Measurements from ENCODE around the gene BMPR2. TPM values are rescaled to one million over a fixed set of nuclear protein-coding genes. Genes with fewer than 3 reads are reported as not detected.

Gene BMPR2
- polyA plus RNA-seq, 1 of the 3 experiments (the other 2 are of a cell fraction): 10.2 TPM

GRCh38 chr2:202512176-202512575 lies 136.0 kb downstream of the BMPR2 start (continued):
- TF ChIP-seq NFIC (IDR thresholded peaks at IDR 0.05; ENCODE audit: borderline replicate concordance) (no peak), GABPA (IDR thresholded peaks at IDR 0.05; ENCODE audit: low read depth) (no peak), POLR2AphosphoS5 (IDR thresholded peaks at IDR 0.05; ENCODE audit: low read depth, low read length) (no peak), NRF1 (IDR thresholded peaks at IDR 0.05; ENCODE audit: low read depth, low read length) (no peak)

- no peak overlapping the region for H3K9ac ChIP-seq
- peaks cover 52% of the 10 kb centered on the region; the same call in 1 of the 2 replicates for H3K79me2 ChIP-seq (ENCODE audit: insufficient read depth)
- no peak overlapping the region for H3K4me2 ChIP-seq
- ChIA-PET CTCF (no interaction called here), POLR2A (no interaction called here)
- TF ChIP-seq RXRA (IDR thresholded peaks at IDR 0.05; ENCODE audit: borderline replicate concordance, low read depth) (no peak), GABPA (IDR thresholded peaks at IDR 0.05; ENCODE audit: low read depth) (no peak), CHD2 (IDR thresholded peaks at IDR 0.05; ENCODE audit: low read length, partially characterized antibody) (no peak), FOXJ3 (CRISPR knock-in tag; IDR thresholded peaks at IDR 0.05) (no peak), TEAD4 (IDR thresholded peaks at IDR 0.05; ENCODE audit: borderline replicate concordance, insufficient read depth) (no peak), RAD21 (IDR thresholded peaks at IDR 0.05; ENCODE audit: low read length) (no peak), USF1 (IDR thresholded peaks at IDR 0.05; ENCODE audit: borderline replicate concordance, low read depth) (no peak), CTCF (IDR thresholded peaks at IDR 0.05) (no peak), MAX (IDR thresholded peaks at IDR 0.05; ENCODE audit: low read depth) (no peak)
- H3K27me3 ChIP-seq (ENCODE audit: insufficient read depth): no peaks in the 10 kb centered on the region
- no peak overlapping the region for H3K27ac ChIP-seq (ENCODE audit: low read depth in 2 of 2, low read length in 1 of 2)
- no peak overlapping the region for H3K4me3 ChIP-seq (ENCODE audit: low read depth in 2 of 2, low read length in 1 of 2)
- 96% methylated on average over 3 of the region's 3 CpGs for WGBS (ENCODE audit: low lambda C conversion rate)
- no peaks in the 10 kb centered on the region for H3F3A ChIP-seq (replicated peaks; ENCODE audit: insufficient read depth)
- no peak overlapping the region for H2AFZ ChIP-seq (ENCODE audit: low read depth)
- no peaks in the 10 kb centered on the region for H3K9me2 ChIP-seq
- H3K9me3 ChIP-seq: no peaks in the 10 kb centered on the region
- H4K20me1 ChIP-seq (ENCODE audit: insufficient read depth): no peaks in the 10 kb centered on the region
- no peak for DNase-seq
- peaks cover 20 to 53% of the 10 kb centered on the region in 2 experiments for H3K36me3 ChIP-seq (replicated peaks in 1 of 2; ENCODE audit: control insufficient read depth in 1 of 2, insufficient read depth in 2 of 2, low read length in 1 of 2)
- no peaks in the 10 kb centered on the region for H3K4me1 ChIP-seq (ENCODE audit: control insufficient read depth in 1 of 2, insufficient read depth in 2 of 2, low read depth in 1 of 2, low read length in 1 of 2)
These were observed 138.6 kb downstream of the BMPR2 start for GRCh38 chr2:202514732-202515131.

DNA sequence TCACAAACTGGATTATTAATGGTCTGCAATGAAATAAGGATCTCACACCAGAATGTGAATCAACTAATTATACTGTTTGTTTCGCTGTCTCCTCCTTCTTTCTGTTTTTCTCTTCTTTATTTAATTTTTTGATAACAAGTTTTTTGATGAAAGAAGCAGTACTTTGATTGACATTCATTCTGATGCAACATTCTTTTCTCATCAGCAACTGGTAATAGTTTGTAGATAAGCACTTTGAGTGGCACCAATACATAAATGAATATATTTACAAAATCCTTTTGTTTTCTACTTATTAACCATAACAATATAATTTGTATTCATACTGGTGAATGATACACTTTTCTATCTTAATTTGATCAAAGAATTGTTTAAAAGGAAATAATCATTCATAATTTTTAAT lies 143.3 kb downstream of the BMPR2 start:
- CTCF ChIA-PET: no interaction called here
- Histone ChIP-seq H3K79me2 (ENCODE audit: insufficient read depth) (peaks cover 19% of the 10 kb centered on the region; the same call in 1 of the 2 replicates), H3K27ac (ENCODE audit: low read depth in 2 of 2, low read length in 1 of 2) (no peak overlapping the region), H4K20me1 (ENCODE audit: insufficient read depth) (no peaks in the 10 kb centered on the region), H3K27me3 (ENCODE audit: insufficient read depth) (no peaks in the 10 kb centered on the region), H3K4me2 (no peak overlapping the region), H3K4me1 (ENCODE audit: control insufficient read depth in 1 of 2, insufficient read depth in 2 of 2, low read depth in 1 of 2, low read length in 1 of 2) (no peaks in the 10 kb centered on the region), H3K9me3 (no peaks in the 10 kb centered on the region), H3K36me3 (replicated peaks in 1 of 2; ENCODE audit: control insufficient read depth in 1 of 2, insufficient read depth in 2 of 2, low read length in 1 of 2) (peaks cover 29 to 68% of the 10 kb centered on the region in 2 experiments), H3K4me3 (ENCODE audit: low read depth in 2 of 2, low read length in 1 of 2) (no peak overlapping the region), H3K9ac (no peak overlapping the region), H3K9me2 (no peaks in the 10 kb centered on the region), H3F3A (replicated peaks; ENCODE audit: insufficient read depth) (no peaks in the 10 kb centered on the region), H2AFZ (ENCODE audit: low read depth) (no peak overlapping the region)
- no peak for TF ChIP-seq TAF1 (IDR thresholded peaks at IDR 0.05; ENCODE audit: borderline replicate concordance, low read depth, low read length)
- no peak for TF ChIP-seq FOSL2 (IDR thresholded peaks at IDR 0.05; ENCODE audit: borderline replicate concordance, low read depth)
- no peak for TF ChIP-seq EZH2phosphoT487 (IDR thresholded peaks at IDR 0.05; ENCODE audit: borderline replicate concordance, low read depth)
- TF ChIP-seq TCF12 (IDR thresholded peaks at IDR 0.05): no peak
- TF ChIP-seq REST (IDR thresholded peaks at IDR 0.05; ENCODE audit: low read depth, low read length): no peak
- no peak for TF ChIP-seq RXRA (IDR thresholded peaks at IDR 0.05; ENCODE audit: borderline replicate concordance, low read depth)
- TF ChIP-seq NFIC (IDR thresholded peaks at IDR 0.05; ENCODE audit: borderline replicate concordance): no peak
- TF ChIP-seq GATA2 (CRISPR knock-in tag; IDR thresholded peaks at IDR 0.05): no peak
- TF ChIP-seq TEAD4 (IDR thresholded peaks at IDR 0.05; ENCODE audit: borderline replicate concordance, insufficient read depth): no peak
- POLR2A ChIA-PET: no interaction called here
- WGBS (ENCODE audit: low lambda C conversion rate): 92% methylated on average over 1 of the region's 1 CpG
- DNase-seq: no peak
